Mucosa of rectum (tissue), 2 donors: ENCODE results near the gene NHERF2.

Source experiments
- H3K27ac ChIP-seq, 2 donors: one replicate each; pipeline ENCODE4 v1.7.0; 2013; ENCODE audit warnings: inconsistent platforms in 2 of 2, low read depth in 2 of 2, low read length in 2 of 2
- H3K27me3 ChIP-seq, 2 donors: one replicate each; pipeline ENCODE4 v1.7.0; 2013; ENCODE audit warnings: low read length in 2 of 2; ENCODE audit not compliant: control insufficient read depth in 2 of 2, insufficient read depth in 2 of 2
- H3K36me3 ChIP-seq, 2 donors: one replicate each; pipeline ENCODE4 v1.7.0; 2013; ENCODE audit warnings: low read length in 2 of 2; ENCODE audit not compliant: control insufficient read depth in 2 of 2, insufficient read depth in 2 of 2
- H3K4me1 ChIP-seq, 2 donors: one replicate each; pipeline ENCODE4 v1.7.0; 2013; ENCODE audit warnings: low read length in 2 of 2, mild to moderate bottlenecking in 1 of 2; ENCODE audit not compliant: control insufficient read depth in 2 of 2, insufficient read depth in 2 of 2
- H3K4me3 ChIP-seq, 2 donors: one replicate each; pipeline ENCODE4 v1.7.0; 2013; ENCODE audit warnings: low read length in 2 of 2
- H3K9ac ChIP-seq, 2 donors: one replicate each; pipeline ENCODE4 v1.7.0; 2013; ENCODE audit warnings: low read length in 2 of 2, low read depth in 1 of 2, mild to moderate bottlenecking in 1 of 2
- H3K9me3 ChIP-seq, 2 donors: one replicate each; pipeline ENCODE4 v1.7.0; 2013; ENCODE audit warnings: low read length in 2 of 2; ENCODE audit not compliant: control insufficient read depth in 2 of 2
- donor health status: healthy.
- donor health status: Normal muscosa, but diverticular disease.

Gene NHERF2

GRCh38 chr16:1991135-1991551, 35.6 kb upstream of the NHERF2 start:
- Histone ChIP-seq H3K36me3 (peaks cover 10 to 12% of the 10 kb centered on the region in 2 donors), H3K9ac (peak overlapping the region; percentile 47 to 75), H3K27me3 (peaks cover 20% of the 10 kb centered on the region in 2 donors), H3K4me3 (peak overlapping the region; percentile 59 to 61), H3K27ac (peak overlapping the region; percentile 66 to 80), H3K9me3 (no peaks in the 10 kb centered on the region), H3K4me1 (peaks cover 21 to 29% of the 10 kb centered on the region in 2 donors)

- Histone ChIP-seq H3K4me1 (peaks cover 19 to 25% of the 10 kb centered on the region in 2 donors), H3K9me3 (no peaks in the 10 kb centered on the region), H3K4me3 (peak overlapping the region; percentile 56 to 59), H3K27ac (peak overlapping the region; percentile 66 to 80), H3K27me3 (peaks cover 20% of the 10 kb centered on the region in 2 donors), H3K9ac (peak overlapping the region; percentile 47 to 71), H3K36me3 (peaks cover 6 to 8% of the 10 kb centered on the region in 2 donors)
Measured at GRCh38 chr16:1991588-1991947, 35.1 kb upstream of the NHERF2 start.

GRCh38 chr16:1991948-1992703, 34.6 kb upstream of the NHERF2 start:
- Histone ChIP-seq H3K9ac (peak overlapping the region; percentile 24 to 71), H3K36me3 (peaks cover under 1 to 2% of the 10 kb centered on the region in 2 donors), H3K4me3 (peak overlapping the region; percentile 56 to 59), H3K27me3 (peaks cover 20% of the 10 kb centered on the region in 2 donors), H3K4me1 (peaks cover 22 to 24% of the 10 kb centered on the region in 2 donors), H3K9me3 (no peaks in the 10 kb centered on the region), H3K27ac (peak overlapping the region; percentile 66 to 80)

- Histone ChIP-seq H3K27me3 (peaks cover 20% of the 10 kb centered on the region in 2 donors), H3K4me1 (peaks cover 22 to 26% of the 10 kb centered on the region in 2 donors), H3K27ac (peak overlapping the region in 1 of 2 donors; percentile 43), H3K4me3 (no peak overlapping the region), H3K36me3 (peaks cover 4 to 5% of the 10 kb centered on the region in 2 donors), H3K9ac (no peak overlapping the region), H3K9me3 (no peaks in the 10 kb centered on the region)
Measured at GRCh38 chr16:1992704-1993317, 33.9 kb upstream of the NHERF2 start.

GRCh38 chr16:1993731-1994131, 33.0 kb upstream of the NHERF2 start:
- Histone ChIP-seq H3K27me3 (peaks cover 15 to 18% of the 10 kb centered on the region in 2 donors), H3K9me3 (no peaks in the 10 kb centered on the region), H3K9ac (no peak overlapping the region), H3K27ac (no peak overlapping the region), H3K36me3 (peaks cover 10 to 12% of the 10 kb centered on the region in 2 donors), H3K4me1 (peaks cover 22 to 26% of the 10 kb centered on the region in 2 donors), H3K4me3 (no peak overlapping the region)

GRCh38 chr16:1997494-1998359, 29.0 kb upstream of the NHERF2 start:
- Histone ChIP-seq H3K27me3 (no peaks in the 10 kb centered on the region), H3K4me1 (peaks cover 0 to 7% of the 10 kb centered on the region in 2 donors), H3K27ac (peak overlapping the region in 1 of 2 donors; percentile 67), H3K36me3 (peaks cover 44% of the 10 kb centered on the region in 2 donors), H3K9me3 (no peaks in the 10 kb centered on the region), H3K9ac (no peak overlapping the region), H3K4me3 (no peak overlapping the region)

GRCh38 chr16:1998360-1998835, 28.3 kb upstream of the NHERF2 start:
- no peak overlapping the region for H3K4me3 ChIP-seq
- H3K27me3 ChIP-seq = no peaks in the 10 kb centered on the region
- H3K36me3 ChIP-seq = peaks cover 45 to 48% of the 10 kb centered on the region in 2 donors
- H3K4me1 ChIP-seq = peaks cover under 1 to 7% of the 10 kb centered on the region in 2 donors
- no peaks in the 10 kb centered on the region for H3K9me3 ChIP-seq
- no peak overlapping the region for H3K9ac ChIP-seq
- H3K27ac ChIP-seq = peak overlapping the region in 1 of 2 donors; percentile 52

- Histone ChIP-seq H3K36me3 (peaks cover 45 to 48% of the 10 kb centered on the region in 2 donors), H3K27ac (no peak overlapping the region)
Measured at GRCh38 chr16:1998852-1999801, 27.6 kb upstream of the NHERF2 start.

More at GRCh38 chr16:1998852-1999801, 27.6 kb upstream of the NHERF2 start:
- Histone ChIP-seq H3K9me3 (no peaks in the 10 kb centered on the region), H3K27me3 (no peaks in the 10 kb centered on the region), H3K4me3 (no peak overlapping the region), H3K9ac (no peak overlapping the region), H3K4me1 (peaks cover 7 to 12% of the 10 kb centered on the region in 2 donors)
